Measurements from ENCODE around the gene BTBD2.
A peak's percentile ranks its signal among the peaks of the same experiment; 100 is the strongest.
"Not testable (repeated sequence)": the region's sequence is repeated elsewhere in the genome, so short reads cannot be mapped to it uniquely, and the experiment has no call there.

The BTBD2 gene

GRCh38 chr19:2039959-2040646 is 24.6 kb upstream of the BTBD2 start:
- DNase-seq (ENCODE audit: low spot score): no peak

DNA sequence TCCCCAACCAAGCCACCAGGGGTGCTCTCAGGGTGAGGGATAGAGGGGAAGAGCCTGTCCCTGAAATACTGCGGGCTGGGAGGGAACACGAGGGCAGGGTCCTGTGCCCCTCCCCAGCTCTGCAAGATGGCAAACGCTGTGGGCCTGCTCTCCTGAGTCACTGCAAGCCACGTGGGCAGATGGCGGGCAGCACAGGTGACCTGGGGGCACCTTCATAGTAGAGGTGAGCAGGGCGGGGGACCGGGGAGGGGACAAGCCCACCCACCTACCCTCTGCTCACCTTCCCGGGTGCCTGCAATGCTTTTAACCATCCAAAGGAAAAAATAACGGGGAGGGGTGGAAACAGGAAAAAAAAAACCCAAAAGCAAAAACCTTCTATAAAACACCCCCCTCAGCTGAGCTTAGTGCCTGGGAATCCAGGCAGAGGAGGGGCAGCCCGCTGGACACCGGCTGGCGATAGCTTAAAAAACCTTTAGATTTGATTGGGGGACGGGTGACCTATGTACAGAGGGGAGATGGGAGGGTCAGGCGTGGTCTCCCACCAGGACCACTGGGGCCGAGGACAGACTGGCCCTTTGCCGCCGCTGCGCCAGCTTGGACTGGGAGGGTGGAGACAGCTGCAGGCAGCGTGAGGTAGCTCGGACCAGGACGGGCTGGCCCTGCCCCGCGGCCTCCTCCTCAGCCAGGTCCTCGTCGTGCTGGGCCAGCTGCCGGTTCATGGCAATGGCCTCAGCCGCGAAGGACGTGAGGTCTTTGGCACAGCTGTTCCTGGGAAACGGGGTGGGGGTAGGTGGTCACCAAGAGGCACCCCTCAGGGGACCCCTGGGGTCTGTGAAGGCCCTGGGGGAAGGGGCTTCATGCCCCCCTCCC is 23.8 kb upstream of the BTBD2 start:
- DNase-seq (ENCODE audit: low spot score): no peak

GRCh38 chr19:2038284-2039088 is 23.0 kb upstream of the BTBD2 start:
- DNase-seq (ENCODE audit: low spot score): no peak

GRCh38 chr19:2037651-2038255 is 22.2 kb upstream of the BTBD2 start:
- no peak for DNase-seq (ENCODE audit: low spot score)

- no peak for DNase-seq (ENCODE audit: low spot score)
Measured at GRCh38 chr19:2036424-2036823, 20.9 kb upstream of the BTBD2 start.

GRCh38 chr19:2035590-2035991 is 20.1 kb upstream of the BTBD2 start:
- no peak for DNase-seq (ENCODE audit: low spot score)

DNA sequence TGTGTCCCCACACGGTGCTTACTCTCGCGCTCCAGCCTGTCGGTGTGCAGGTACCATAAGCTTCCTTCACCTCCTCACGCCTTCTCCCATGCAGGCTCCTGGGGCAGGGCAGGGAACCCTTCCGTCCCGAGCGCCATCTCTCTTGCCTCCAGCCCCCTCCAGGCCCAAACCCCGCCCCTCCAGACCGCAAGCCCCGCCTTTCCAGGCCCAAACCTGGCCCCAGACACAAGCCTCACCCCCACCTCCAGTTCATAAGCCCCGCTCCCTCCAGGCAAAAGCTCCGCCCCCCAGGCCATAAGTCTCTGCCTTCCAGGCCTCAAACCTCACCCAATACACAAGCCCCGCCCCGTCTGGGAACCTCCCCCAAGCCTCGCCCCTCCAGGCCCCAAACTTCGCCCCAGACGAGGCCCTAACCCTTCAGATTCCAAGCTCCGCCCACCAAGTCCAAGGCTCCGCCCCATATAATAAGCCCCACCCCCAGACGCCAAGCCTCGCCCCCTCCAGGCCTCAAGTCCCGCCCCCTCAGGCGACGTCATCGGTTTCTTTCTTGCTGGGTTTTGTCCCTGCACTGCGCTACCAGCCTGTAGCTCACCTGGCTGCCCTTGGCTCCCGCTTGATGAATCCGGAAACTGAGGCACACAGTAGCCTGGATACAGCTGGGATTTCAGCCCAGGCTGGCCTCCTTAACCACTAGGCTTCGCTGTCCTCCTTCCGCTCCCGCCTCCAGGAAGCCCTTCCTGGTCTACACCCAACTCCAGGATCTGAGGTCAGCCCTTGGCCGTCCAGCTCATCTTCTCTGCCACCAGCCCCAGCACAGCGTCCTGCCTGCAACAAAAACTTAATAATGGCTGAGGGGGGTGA is 19.4 kb upstream of the BTBD2 start:
- no peak for DNase-seq (ENCODE audit: low spot score)

DNA sequence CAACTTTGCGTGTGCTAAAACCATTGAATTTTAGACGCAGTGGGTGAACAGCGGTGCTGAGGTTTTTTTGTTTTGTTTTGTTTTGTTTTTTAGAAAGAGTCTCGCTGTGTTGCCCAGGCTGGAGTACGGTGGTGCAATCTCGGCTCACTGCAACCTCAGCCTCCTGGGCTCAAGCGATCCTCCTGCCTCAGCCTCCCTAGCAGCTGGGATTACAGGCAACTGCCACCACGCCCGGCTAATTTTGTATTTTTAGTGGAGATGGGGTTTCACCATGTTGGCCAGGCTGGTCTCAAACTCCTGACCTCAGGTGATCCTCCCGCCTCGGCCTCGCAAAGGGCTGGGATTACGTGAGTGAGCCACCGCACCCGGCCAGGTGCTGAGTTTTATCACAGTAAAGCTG is 18.7 kb upstream of the BTBD2 start:
- DNase-seq (ENCODE audit: low spot score): not testable (repeated sequence)

GRCh38 chr19:2033825-2034159 is 18.3 kb upstream of the BTBD2 start:
- DNase-seq (ENCODE audit: low spot score): no peak

- DNase-seq (ENCODE audit: low spot score): no peak
Measured at GRCh38 chr19:2033115-2033824, 17.8 kb upstream of the BTBD2 start.

- peak; percentile 90 for DNase-seq (ENCODE audit: low spot score)
Measured at GRCh38 chr19:2032296-2032941, 16.9 kb upstream of the BTBD2 start.

DNA sequence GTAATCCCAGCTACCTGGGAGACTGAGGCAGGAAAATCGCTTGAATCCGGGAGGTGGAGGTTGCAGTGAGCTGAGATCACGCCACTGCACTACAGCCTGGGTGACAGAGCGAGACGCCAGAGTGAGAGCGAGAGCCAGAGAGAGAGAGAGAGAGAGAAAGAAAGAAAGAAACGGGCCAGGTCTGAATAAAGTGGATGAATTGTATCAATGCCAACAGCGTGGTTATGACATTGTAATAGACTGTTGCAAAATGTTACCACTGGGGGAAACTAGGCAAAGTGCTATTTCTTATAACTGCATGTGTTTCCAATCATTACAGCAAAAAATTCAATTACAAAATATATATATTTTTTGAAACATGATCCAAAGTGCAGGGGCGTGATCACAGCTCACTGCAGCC is 11.8 kb upstream of the BTBD2 start:
- DNase-seq (ENCODE audit: low spot score): no peak

GRCh38 chr19:2026770-2027169 is 11.3 kb upstream of the BTBD2 start:
- DNase-seq (ENCODE audit: low spot score): no peak

- DNase-seq (ENCODE audit: low spot score): no peak
Measured at GRCh38 chr19:2022289-2022688, 6.8 kb upstream of the BTBD2 start.

GRCh38 chr19:2021453-2022140 is 6.1 kb upstream of the BTBD2 start:
- DNase-seq (ENCODE audit: low spot score): no peak

- DNase-seq (ENCODE audit: low spot score): no peak
Measured at GRCh38 chr19:2018752-2019151, 3.2 kb upstream of the BTBD2 start.

GRCh38 chr19:2016041-2016807 is 710 bp upstream of the BTBD2 start:
- DNase-seq (ENCODE audit: low spot score): peak; percentile 87

- no peak for DNase-seq (ENCODE audit: low spot score)
Measured at GRCh38 chr19:2014731-2015607, 545 bp downstream of the BTBD2 start.
